Glutamatergic neuron (in vitro differentiated cells): ENCODE data around the gene ASS1. TPM values are rescaled to one million over a fixed set of nuclear protein-coding genes. Genes with fewer than 3 reads are reported as not detected.

Experiments
- DNase-seq: peaks from one replicate; pipeline ENCODE4 v3.0.0; 2022
- H3K27ac Mint-ChIP-seq: one replicate; pipeline ENCODE4 v1.8.0; 2020; ENCODE audit warnings: mild to moderate bottlenecking, mixed read lengths, inconsistent platforms; ENCODE audit not compliant: unreplicated experiment
- H3K27me3 Mint-ChIP-seq: one replicate; pipeline ENCODE4 v1.8.0; 2020; ENCODE audit warnings: mild to moderate bottlenecking, moderate library complexity, mixed read lengths, inconsistent platforms; ENCODE audit not compliant: unreplicated experiment
- H3K36me3 Mint-ChIP-seq: one replicate; pipeline ENCODE4 v1.8.0; 2020; ENCODE audit warnings: mild to moderate bottlenecking, mixed read lengths, inconsistent platforms; ENCODE audit not compliant: unreplicated experiment
- H3K4me1 Mint-ChIP-seq: one replicate; pipeline ENCODE4 v1.8.0; 2020; ENCODE audit warnings: mild to moderate bottlenecking, low read depth, mixed read lengths, inconsistent platforms; ENCODE audit not compliant: unreplicated experiment
- H3K4me3 Mint-ChIP-seq: one replicate; pipeline ENCODE4 v1.8.0; 2020; ENCODE audit warnings: mild to moderate bottlenecking, mixed read lengths, inconsistent platforms; ENCODE audit not compliant: unreplicated experiment
- H3K9me3 Mint-ChIP-seq: one replicate; pipeline ENCODE4 v1.8.0; 2020; ENCODE audit warnings: mild to moderate bottlenecking, moderate library complexity, mixed read lengths, inconsistent platforms; ENCODE audit not compliant: unreplicated experiment
- total RNA-seq: library from RNA; stranded (reverse); fragmentation: NEBNext Ultra II Directional; extraction: Animal tissue kit (Norgen Biotek cat#: 25700); gene quantifications from one replicate; pipeline ENCODE4 v1.2.1, GENCODE V29; 2021; ENCODE audit not compliant: unreplicated experiment
- TF ChIP-seq, protein P1 (sequence below): fragments of 200-600 bp; sonication (generic); IDR thresholded peaks from one replicate; pipeline ENCODE4 v1.5.0; 2021; ENCODE audit not compliant: partially characterized antibody, unreplicated experiment

The ASS1 gene
- total RNA-seq, 1 donor from 2014 or later: 31.5 TPM

DNA sequence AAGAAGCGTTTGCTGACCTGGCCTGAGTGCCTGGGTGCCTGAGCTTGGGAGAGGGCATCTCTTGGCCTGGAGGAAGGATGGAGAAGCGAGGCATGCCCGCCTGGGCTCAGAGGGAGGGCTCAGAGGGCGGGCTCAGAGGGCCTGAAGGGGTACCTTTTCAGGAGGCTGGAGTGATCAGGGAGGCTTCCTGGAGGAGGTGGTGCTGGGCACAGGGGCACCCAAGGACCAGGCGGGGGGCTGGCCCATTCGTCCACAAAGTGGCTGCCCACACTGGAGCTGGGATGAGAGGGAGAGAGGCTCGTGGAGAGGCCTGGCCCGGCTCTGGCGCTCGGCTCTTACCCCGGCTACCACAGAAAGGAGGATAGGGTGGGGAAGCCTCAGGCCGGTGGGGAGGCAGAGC is 32.8 kb downstream of the ASS1 start:
- Mint-ChIP-seq H3K27me3 (peaks cover 4% of the 10 kb centered on the region), H3K4me3 (no peak overlapping the region), H3K27ac (no peak overlapping the region), H3K4me1 (peaks cover 21% of the 10 kb centered on the region), H3K36me3 (no peaks in the 10 kb centered on the region), H3K9me3 (no peaks in the 10 kb centered on the region)
- TF ChIP-seq, protein P1, sequence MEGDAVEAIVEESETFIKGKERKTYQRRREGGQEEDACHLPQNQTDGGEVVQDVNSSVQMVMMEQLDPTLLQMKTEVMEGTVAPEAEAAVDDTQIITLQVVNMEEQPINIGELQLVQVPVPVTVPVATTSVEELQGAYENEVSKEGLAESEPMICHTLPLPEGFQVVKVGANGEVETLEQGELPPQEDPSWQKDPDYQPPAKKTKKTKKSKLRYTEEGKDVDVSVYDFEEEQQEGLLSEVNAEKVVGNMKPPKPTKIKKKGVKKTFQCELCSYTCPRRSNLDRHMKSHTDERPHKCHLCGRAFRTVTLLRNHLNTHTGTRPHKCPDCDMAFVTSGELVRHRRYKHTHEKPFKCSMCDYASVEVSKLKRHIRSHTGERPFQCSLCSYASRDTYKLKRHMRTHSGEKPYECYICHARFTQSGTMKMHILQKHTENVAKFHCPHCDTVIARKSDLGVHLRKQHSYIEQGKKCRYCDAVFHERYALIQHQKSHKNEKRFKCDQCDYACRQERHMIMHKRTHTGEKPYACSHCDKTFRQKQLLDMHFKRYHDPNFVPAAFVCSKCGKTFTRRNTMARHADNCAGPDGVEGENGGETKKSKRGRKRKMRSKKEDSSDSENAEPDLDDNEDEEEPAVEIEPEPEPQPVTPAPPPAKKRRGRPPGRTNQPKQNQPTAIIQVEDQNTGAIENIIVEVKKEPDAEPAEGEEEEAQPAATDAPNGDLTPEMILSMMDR: no peak
- DNase-seq: no peak

DNA sequence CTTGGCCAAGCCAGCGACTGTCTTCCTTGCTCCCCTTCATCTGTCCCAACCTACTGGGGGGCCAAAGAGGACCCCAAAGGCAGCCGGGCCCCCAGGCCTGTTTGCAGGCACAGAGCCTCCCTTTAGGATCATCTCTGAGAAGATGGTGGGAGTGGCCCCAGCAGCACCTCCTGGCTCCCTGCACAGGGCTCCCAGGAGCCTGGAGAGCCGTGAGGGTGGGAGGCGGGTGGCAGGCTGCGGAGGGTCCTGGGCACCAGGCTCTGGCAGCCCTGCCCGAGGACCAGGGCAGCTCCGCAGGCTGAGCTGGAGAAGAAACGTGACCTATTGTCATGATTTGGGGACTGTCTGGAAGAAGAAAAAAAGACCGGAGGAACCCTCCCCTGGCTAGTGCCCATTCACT is 33.4 kb downstream of the ASS1 start:
- Mint-ChIP-seq H3K9me3 (peaks cover 3% of the 10 kb centered on the region), H3K27me3 (peaks cover 4% of the 10 kb centered on the region), H3K4me3 (no peak overlapping the region), H3K4me1 (peaks cover 26% of the 10 kb centered on the region), H3K36me3 (no peaks in the 10 kb centered on the region), H3K27ac (no peak overlapping the region)
- no peak for DNase-seq
- TF ChIP-seq, protein P1: no peak

DNA sequence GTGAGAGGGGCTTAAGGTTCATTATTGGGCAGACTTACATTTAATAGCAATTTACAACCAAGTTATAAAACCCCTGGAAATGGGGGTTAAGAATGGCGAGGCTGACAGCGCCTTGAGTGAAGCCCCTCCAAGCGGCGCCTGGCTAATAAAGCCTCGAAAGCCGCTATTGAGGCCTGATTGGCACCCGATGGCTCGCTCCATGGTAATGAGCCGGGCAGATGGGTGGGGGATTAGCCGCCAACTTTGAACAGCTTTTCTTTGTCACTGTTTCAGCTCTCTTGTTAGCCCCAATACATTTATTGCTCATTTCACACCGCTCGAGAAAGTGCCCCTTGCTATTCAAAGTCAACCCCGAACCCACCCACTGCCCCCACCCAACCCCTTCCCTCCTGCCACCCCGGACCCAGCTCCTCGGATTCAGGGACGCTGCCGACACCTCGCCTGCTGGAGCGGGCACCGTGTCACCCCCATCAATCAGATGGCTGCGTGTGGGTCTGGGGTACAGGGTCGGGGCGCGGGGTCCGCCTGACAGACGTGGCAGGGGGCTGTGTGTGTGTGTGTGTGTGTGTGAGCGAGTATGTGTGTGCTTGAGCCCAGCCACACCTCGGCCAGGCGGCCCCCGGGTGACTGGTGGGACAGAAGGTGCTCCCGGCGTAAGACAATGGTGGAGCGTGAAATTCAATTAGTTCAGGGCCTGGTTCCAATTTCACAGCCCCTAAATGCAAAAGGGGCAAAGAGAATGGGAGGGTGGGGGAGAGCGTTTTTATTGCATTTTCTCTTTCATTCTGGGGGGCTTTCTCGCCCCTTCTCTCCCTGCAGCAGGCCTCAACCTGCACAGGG is 34.2 kb downstream of the ASS1 start:
- Mint-ChIP-seq H3K27me3 (peaks cover 8% of the 10 kb centered on the region), H3K27ac (peak overlapping the region; percentile 33), H3K36me3 (no peaks in the 10 kb centered on the region), H3K9me3 (peaks cover 3% of the 10 kb centered on the region), H3K4me3 (no peak overlapping the region), H3K4me1 (peaks cover 30% of the 10 kb centered on the region)
- no peak for DNase-seq
- TF ChIP-seq, protein P1: no peak

DNA sequence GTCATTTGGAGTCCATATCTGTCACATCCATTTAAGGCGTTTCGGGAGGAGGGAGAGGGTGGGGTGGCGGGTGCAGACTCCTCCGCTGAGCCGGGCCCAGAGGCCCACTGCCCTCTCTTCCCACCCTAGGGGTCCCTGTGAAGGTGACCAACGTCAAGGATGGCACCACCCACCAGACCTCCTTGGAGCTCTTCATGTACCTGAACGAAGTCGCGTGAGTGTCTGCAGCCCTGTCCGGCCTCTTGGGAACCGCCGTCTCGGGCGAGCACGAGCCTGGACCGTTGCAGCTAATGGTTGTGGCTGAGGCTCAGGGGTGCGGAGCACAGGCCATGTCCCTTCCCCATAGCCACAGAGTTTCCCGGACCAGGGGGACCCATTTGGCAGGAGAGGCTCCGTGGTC is 34.8 kb downstream of the ASS1 start:
- DNase-seq: no peak
- Mint-ChIP-seq H3K4me3 (no peak overlapping the region), H3K27ac (no peak overlapping the region), H3K27me3 (peaks cover 8% of the 10 kb centered on the region), H3K9me3 (peaks cover 3% of the 10 kb centered on the region), H3K4me1 (peaks cover 31% of the 10 kb centered on the region), H3K36me3 (no peaks in the 10 kb centered on the region)
- TF ChIP-seq, protein P1: no peak

DNA sequence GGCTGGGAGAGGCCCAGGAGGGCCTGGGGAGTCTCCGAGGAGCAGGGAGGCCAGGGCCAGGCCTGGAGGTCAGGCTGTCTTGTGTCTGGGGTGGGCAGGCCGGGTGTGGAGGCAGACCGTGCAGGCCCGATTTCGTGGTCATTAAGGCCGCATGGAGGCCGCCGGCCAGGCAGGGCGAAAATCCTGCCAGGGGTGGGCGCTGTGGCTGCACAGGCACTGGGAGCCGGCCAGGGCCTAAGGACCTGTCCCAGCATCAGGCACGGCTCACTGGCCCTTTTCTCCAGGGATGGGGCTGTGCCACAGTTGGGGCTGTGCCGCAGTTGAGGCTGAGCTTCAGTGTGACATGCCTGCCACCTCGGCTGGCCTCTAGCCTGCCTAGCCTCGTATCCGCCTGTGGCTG is 35.9 kb downstream of the ASS1 start:
- Mint-ChIP-seq H3K4me3 (no peak overlapping the region), H3K27ac (no peak overlapping the region), H3K27me3 (peaks cover 8% of the 10 kb centered on the region), H3K36me3 (no peaks in the 10 kb centered on the region), H3K9me3 (peaks cover 3% of the 10 kb centered on the region), H3K4me1 (peaks cover 30% of the 10 kb centered on the region)
- TF ChIP-seq, protein P1: no peak
- DNase-seq: peak; percentile 57
